KOPT-K1 (cell line): ENCODE measurements around the gene SH3BP4.

Experiments used
- H3K27ac ChIP-seq: fragments of 200-600 bp; sonication (generic); 2 replicates; pipeline ENCODE4 v1.5.1; 2016; ENCODE audit warnings: antibody characterized with exemption, mild to moderate bottlenecking, low read depth, low read length; ENCODE audit not compliant: poor library complexity, severe bottlenecking
- H3K36me3 ChIP-seq: fragments of 200-600 bp; sonication (generic); 2 replicates; pipeline ENCODE4 v1.5.1; 2017; ENCODE audit warnings: antibody characterized with exemption, mild to moderate bottlenecking, low read length, moderate library complexity; ENCODE audit not compliant: insufficient read depth
- H3K9me3 ChIP-seq: fragments of 200-600 bp; sonication (generic); 2 replicates; pipeline ENCODE4 v1.5.1; 2017; ENCODE audit warnings: antibody characterized with exemption, low read length, mild to moderate bottlenecking; ENCODE audit not compliant: insufficient read depth, poor library complexity, severe bottlenecking

The SH3BP4 gene

GRCh38 chr2:234954551-234954992 lies 2.8 kb downstream of the SH3BP4 start:
- H3K9me3 ChIP-seq, result no peaks in the 10 kb centered on the region
- H3K27ac ChIP-seq, result no peak overlapping the region
- no peaks in the 10 kb centered on the region for H3K36me3 ChIP-seq

DNA sequence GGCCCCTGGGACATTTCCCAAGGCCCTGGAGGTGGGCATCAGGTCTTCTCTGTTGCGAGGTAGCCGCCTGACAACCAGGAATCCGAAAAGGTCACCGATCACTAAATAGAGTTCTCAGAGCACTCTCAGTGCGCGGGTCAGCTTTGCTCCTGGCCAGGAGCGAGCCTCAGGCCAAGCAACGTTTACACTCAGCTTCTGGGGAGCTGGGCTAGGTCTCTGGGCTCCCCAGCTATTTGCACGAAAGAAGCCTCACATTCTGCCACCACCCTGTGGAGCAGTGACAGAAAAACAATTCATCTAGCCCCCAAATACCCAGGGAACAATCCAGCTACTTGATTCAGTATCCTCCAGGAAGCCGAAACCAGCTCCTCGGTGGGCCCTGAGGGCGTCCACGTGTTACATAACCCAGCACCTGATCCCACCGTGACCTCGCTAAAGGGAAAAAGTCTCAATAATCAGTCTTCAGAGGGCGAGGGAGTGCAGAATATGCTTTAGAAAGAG lies 3.3 kb downstream of the SH3BP4 start:
- no peaks in the 10 kb centered on the region for H3K9me3 ChIP-seq
- no peak overlapping the region for H3K27ac ChIP-seq
- no peaks in the 10 kb centered on the region for H3K36me3 ChIP-seq

- Histone ChIP-seq H3K9me3 (no peaks in the 10 kb centered on the region), H3K27ac (no peak overlapping the region), H3K36me3 (no peaks in the 10 kb centered on the region)
Measured at GRCh38 chr2:234955971-234956509, 4.2 kb downstream of the SH3BP4 start.

- no peak overlapping the region for H3K27ac ChIP-seq
Measured at GRCh38 chr2:234957834-234958135, 6.0 kb downstream of the SH3BP4 start.

DNA sequence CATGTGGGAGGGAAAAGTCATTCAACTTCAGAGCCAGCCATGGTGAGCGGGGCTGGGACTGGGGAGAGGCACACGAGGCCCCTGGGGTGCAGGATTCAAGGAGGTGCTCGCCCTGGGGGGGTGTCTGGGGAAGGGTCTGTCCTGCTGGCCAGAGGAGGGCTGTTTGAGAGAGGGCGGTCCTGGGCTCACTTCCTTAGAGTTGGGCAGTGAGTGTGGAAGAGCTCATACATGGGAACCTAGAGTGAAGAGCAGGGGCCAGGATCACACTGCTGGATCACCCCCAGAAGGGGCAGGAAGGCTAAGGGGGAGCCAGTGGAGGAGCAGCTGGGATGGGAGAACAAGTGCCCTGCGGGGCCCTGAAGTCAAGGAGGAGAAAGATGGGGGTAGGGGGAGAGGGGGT lies 6.5 kb downstream of the SH3BP4 start:
- Histone ChIP-seq H3K36me3 (no peaks in the 10 kb centered on the region), H3K9me3 (no peaks in the 10 kb centered on the region), H3K27ac (no peak overlapping the region)

More at GRCh38 chr2:234957834-234958135, 6.0 kb downstream of the SH3BP4 start:
- H3K9me3 ChIP-seq, result no peaks in the 10 kb centered on the region
- H3K36me3 ChIP-seq, result no peaks in the 10 kb centered on the region

GRCh38 chr2:234958746-234959395 lies 7.1 kb downstream of the SH3BP4 start:
- Histone ChIP-seq H3K9me3 (no peaks in the 10 kb centered on the region), H3K36me3 (no peaks in the 10 kb centered on the region), H3K27ac (no peak overlapping the region)

DNA sequence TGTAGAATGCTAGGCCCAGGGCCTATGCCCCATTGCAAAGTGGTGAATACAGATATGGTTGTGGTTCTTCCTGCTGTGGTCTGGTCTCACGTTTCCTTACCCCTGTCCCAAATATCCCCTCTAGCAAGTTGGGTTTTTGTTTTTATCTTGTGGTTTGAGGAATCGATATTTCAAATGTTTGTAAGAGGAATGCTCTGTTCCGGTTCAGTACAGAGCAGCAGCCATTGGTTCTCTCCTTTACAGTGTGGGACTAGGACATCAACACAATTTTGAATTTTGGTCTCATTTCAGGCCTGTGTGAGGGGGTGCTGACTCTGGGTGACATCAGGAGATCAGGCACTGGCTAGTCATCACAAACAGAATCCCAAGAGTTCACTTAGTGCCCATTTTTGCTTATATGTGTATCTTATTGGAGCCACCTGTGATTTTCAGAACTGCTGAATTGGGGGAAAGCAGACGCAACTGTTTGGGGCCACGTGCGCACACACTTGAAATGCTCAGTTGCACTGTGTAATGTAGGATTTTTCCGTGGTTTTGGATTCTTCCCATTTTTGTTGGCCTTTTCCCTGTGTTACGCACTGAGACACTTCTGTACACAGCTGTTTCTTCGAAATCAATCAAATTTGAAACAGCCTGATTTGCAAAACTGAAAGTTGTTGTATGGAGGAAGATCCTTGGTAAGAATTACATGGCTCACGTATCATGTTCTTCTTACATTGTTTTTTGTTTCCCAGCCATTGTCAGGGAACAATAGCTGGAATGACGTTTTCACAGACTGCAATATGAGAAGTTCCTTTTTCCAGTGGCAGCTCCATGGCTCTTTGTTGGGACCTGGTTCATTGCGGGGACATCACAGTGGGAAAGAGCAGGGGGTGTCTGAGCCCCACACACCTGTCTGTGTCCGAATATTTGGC lies 8.6 kb downstream of the SH3BP4 start:
- H3K36me3 ChIP-seq, result no peaks in the 10 kb centered on the region
- no peak overlapping the region for H3K27ac ChIP-seq
- H3K9me3 ChIP-seq, result no peaks in the 10 kb centered on the region

GRCh38 chr2:234961784-234962183 lies 10.0 kb downstream of the SH3BP4 start:
- Histone ChIP-seq H3K36me3 (no peaks in the 10 kb centered on the region), H3K27ac (no peak overlapping the region), H3K9me3 (no peaks in the 10 kb centered on the region)

DNA sequence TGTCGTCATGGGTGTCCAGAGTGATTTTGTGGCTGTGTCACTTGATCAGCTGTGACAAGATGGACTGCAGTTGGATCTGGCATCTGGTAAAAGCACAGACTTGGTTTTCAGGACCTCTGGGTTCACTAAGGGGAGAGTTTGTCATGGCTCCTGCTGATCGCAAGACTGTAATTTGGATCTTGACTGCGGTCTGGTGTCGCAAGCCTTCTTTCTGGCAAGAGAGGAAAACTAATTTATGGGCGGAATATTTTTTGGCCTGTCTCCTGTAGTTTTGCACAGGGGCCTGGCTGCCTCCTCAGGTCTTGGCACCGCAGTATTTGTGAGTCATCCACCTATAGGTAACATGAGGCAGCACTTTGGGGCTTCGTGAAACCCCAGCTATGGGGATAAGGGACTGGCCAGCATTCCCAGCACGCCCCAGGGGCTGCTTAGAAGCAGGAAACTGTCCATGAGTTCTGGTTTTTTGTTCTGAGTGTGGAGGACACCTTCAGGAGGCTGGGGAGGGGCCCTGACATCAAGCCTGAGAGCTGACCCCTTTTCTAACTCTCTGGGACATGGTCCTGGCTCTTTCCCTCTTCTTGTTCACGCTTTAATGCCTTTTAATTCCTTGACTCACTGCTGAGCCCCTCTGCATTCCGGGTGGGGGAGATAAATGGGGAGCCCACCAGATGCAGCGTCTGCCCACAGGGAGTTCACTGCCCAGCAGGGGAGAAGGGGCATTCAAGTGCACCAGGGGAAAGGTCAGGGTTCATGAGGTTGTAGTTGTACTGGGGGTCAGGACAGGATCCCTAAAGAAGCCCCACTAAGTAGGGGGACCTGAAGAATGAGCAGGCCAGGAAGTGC lies 12.2 kb downstream of the SH3BP4 start:
- no peak overlapping the region for H3K27ac ChIP-seq
- H3K36me3 ChIP-seq, result no peaks in the 10 kb centered on the region
- H3K9me3 ChIP-seq, result no peaks in the 10 kb centered on the region

- no peaks in the 10 kb centered on the region for H3K36me3 ChIP-seq
- no peak overlapping the region for H3K27ac ChIP-seq
- no peaks in the 10 kb centered on the region for H3K9me3 ChIP-seq
Measured at GRCh38 chr2:234964631-234965461, 13.0 kb downstream of the SH3BP4 start.

DNA sequence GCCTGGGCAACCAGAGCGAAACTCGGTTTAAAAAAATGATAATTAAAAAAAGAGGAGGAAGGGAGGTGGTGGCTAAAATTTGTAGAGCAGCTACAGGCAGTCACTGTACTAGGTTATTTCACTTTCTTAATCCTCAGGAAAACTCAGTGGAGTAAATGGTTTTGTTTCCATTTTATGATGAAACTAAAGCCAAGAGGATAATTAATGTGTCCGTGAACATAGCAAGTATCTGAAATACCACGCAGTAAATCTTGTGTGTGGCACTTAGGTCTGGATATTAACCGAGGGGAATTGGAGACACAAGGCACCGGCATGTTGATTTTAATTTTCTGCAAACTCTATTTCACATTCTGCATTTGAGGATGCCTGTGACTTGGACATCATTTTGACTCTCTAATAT lies 14.5 kb downstream of the SH3BP4 start:
- no peaks in the 10 kb centered on the region for H3K36me3 ChIP-seq
- H3K27ac ChIP-seq, result no peak overlapping the region

DNA sequence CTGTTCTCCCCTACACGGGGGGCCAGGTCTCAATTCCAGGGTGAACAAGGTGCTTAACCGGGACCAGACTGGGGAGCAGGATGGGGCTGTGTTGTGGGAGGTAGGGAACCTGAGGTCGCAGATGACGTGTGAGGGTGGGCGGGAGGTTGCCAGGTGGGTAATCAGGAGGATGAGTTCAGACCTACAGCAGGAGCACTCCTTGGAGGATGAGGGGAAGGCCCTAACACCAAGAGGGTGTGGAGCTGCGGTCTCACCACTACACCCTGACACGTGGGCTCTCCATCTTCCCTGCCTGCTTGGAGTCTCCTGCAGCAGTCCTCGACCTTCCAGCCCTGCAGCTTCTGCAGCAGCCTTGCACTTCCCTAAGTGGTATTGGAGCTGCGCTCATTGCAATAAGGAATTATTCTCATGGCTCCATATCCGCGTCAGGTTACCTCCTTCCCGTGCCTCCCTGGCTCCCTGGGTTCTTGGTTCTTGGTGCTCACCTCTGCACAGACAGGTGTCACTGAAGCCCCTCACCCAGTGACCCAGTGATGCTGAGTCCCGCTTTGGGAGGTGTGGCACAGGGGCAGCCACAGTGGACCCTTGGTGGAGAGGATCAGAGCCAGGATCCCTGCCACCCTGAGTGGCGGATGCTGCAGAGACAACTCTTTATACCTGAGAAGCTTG lies 15.5 kb downstream of the SH3BP4 start:
- no peak overlapping the region for H3K27ac ChIP-seq
- no peaks in the 10 kb centered on the region for H3K9me3 ChIP-seq
- H3K36me3 ChIP-seq, result no peaks in the 10 kb centered on the region

More for the DNA sequence above, 14.5 kb downstream of the SH3BP4 start:
- H3K9me3 ChIP-seq, result no peaks in the 10 kb centered on the region

DNA sequence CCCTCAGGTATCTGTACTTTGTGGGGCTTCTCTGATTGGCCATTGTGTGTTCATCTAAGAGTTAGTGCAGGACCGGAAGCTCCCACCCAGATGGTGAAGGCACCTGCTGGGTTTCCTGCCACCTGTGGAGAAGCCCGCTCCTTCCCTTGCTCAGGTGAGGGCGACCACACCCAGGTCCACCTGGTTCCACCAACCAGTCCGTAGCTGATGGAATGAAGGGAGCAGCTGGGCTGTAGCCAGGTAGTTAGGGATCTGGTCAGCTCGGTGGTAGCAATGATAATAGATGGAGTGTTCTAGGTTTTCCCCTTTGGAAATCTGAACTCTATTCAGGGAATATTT lies 16.0 kb downstream of the SH3BP4 start:
- Histone ChIP-seq H3K9me3 (no peaks in the 10 kb centered on the region), H3K36me3 (no peaks in the 10 kb centered on the region), H3K27ac (no peak overlapping the region)
